KMS-11 (cell line): ENCODE results near the gene STX7.

Experiments used
- H2AFZ ChIP-seq: fragments of 200-600 bp; sonication (generic); 2 replicates; pipeline ENCODE4 v1.6.1; 2016; ENCODE audit warnings: antibody characterized with exemption, mixed run types, low read depth
- H3K27ac ChIP-seq: fragments of 200-600 bp; sonication (generic); 2 replicates; pipeline ENCODE4 v1.6.1; 2016; ENCODE audit warnings: mild to moderate bottlenecking, mixed run types
- H3K27me3 ChIP-seq: fragments of 200-600 bp; sonication (generic); 2 replicates; pipeline ENCODE4 v1.6.1; 2017; ENCODE audit warnings: mild to moderate bottlenecking, low read depth, mixed run types, moderate library complexity; ENCODE audit not compliant: insufficient read depth
- H3K36me3 ChIP-seq: fragments of 200-600 bp; sonication (generic); 2 replicates; pipeline ENCODE4 v1.6.1; 2017; ENCODE audit warnings: mild to moderate bottlenecking, mixed run types; ENCODE audit not compliant: insufficient read depth
- H3K4me1 ChIP-seq: fragments of 200-600 bp; sonication (generic); 2 replicates; pipeline ENCODE4 v1.6.1; 2016; ENCODE audit warnings: mild to moderate bottlenecking, low read depth, mixed run types; ENCODE audit not compliant: poor library complexity, severe bottlenecking
- H3K4me2 ChIP-seq: fragments of 200-600 bp; sonication (generic); 2 replicates; pipeline ENCODE4 v1.7.0; 2016; ENCODE audit warnings: mild to moderate bottlenecking, mixed run types
- H3K4me3 ChIP-seq: fragments of 200-600 bp; sonication (generic); IDR thresholded peaks from 2 replicates; pipeline ENCODE4 v1.6.1; 2017; ENCODE audit warnings: low read depth, low read length, mixed read lengths; ENCODE audit not compliant: insufficient read depth
- H3K79me2 ChIP-seq: fragments of 200-600 bp; sonication (generic); 2 replicates; pipeline ENCODE4 v1.6.1; 2016; ENCODE audit warnings: low read depth, mixed run types; ENCODE audit not compliant: insufficient read depth
- H3K9ac ChIP-seq: fragments of 200-600 bp; sonication (generic); 2 replicates; pipeline ENCODE4 v1.6.1; 2016; ENCODE audit warnings: mild to moderate bottlenecking, mixed run types
- H4K20me1 ChIP-seq: fragments of 200-600 bp; sonication (generic); 2 replicates; pipeline ENCODE4 v1.6.1; 2016; ENCODE audit warnings: mild to moderate bottlenecking, mixed run types; ENCODE audit not compliant: insufficient read depth
- TF ChIP-seq, protein P1 (sequence below): fragments of 200-600 bp; sonication (generic); conservative IDR thresholded peaks from 2 replicates; pipeline ENCODE4 v1.6.1; 2017; ENCODE audit warnings: low read depth, mild to moderate bottlenecking, antibody characterized with exemption, low read length, moderate library complexity, mixed read lengths

Gene STX7

GRCh38 chr6:132459605-132459952 is 53.3 kb downstream of the STX7 start:
- Histone ChIP-seq H4K20me1 (no peaks in the 10 kb centered on the region), H3K4me2 (no peak overlapping the region), H3K27ac (no peak overlapping the region), H3K79me2 (no peaks in the 10 kb centered on the region), H3K27me3 (no peaks in the 10 kb centered on the region), H2AFZ (no peak overlapping the region), H3K4me1 (peaks cover 27% of the 10 kb centered on the region), H3K9ac (no peak overlapping the region), H3K4me3 (no peak overlapping the region), H3K36me3 (peaks cover 4% of the 10 kb centered on the region; the same call in 1 of the 2 replicates)
- TF ChIP-seq, protein P1, sequence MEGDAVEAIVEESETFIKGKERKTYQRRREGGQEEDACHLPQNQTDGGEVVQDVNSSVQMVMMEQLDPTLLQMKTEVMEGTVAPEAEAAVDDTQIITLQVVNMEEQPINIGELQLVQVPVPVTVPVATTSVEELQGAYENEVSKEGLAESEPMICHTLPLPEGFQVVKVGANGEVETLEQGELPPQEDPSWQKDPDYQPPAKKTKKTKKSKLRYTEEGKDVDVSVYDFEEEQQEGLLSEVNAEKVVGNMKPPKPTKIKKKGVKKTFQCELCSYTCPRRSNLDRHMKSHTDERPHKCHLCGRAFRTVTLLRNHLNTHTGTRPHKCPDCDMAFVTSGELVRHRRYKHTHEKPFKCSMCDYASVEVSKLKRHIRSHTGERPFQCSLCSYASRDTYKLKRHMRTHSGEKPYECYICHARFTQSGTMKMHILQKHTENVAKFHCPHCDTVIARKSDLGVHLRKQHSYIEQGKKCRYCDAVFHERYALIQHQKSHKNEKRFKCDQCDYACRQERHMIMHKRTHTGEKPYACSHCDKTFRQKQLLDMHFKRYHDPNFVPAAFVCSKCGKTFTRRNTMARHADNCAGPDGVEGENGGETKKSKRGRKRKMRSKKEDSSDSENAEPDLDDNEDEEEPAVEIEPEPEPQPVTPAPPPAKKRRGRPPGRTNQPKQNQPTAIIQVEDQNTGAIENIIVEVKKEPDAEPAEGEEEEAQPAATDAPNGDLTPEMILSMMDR, result no peak

DNA sequence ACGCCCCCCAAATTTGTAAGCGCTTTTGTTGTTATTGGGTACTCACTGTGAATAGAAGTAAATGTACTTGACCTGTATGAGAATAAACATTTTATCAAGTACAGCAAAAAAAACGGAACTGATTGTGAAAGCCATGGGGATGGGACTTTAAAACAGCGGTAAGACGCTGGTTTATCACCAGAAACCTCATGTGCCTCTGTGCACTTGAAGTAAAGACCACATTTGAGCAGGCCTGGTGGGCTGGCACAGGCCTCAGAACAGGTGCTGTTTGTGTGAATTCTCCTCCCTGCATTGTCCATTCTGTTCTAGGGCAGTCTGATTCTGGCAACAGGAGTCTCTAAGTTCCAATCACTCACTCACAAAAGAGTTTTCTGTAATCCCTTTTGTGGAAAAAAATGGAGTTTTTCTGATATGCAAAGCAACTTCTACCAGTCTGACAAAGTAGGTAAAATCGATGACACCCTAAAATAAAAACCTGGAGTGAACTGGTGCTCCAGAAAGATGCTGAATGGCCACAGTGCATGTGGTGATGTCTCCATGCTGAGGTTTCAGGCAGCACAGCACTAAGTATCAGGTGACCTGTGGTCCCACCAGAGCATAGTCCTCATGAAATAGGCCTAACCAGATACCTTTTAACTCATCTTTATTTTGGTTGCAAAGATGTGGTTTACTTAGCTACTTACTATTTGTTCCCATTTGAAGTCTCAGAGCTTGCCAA is 53.9 kb downstream of the STX7 start:
- Histone ChIP-seq H3K4me1 (peaks cover 27% of the 10 kb centered on the region), H2AFZ (no peak overlapping the region), H3K9ac (no peak overlapping the region), H3K79me2 (no peaks in the 10 kb centered on the region), H3K4me2 (no peak overlapping the region), H3K36me3 (peaks cover 4% of the 10 kb centered on the region; the same call in 1 of the 2 replicates), H3K27me3 (no peaks in the 10 kb centered on the region), H3K27ac (no peak overlapping the region), H4K20me1 (no peaks in the 10 kb centered on the region), H3K4me3 (no peak overlapping the region)
- TF ChIP-seq, protein P1, result no peak

- Histone ChIP-seq H3K4me3 (no peak overlapping the region), H3K79me2 (no peaks in the 10 kb centered on the region), H3K4me1 (peaks cover 27% of the 10 kb centered on the region), H2AFZ (no peak overlapping the region), H3K36me3 (no peaks in the 10 kb centered on the region), H3K4me2 (no peak overlapping the region), H3K27me3 (no peaks in the 10 kb centered on the region), H3K9ac (no peak overlapping the region), H3K27ac (no peak overlapping the region), H4K20me1 (no peaks in the 10 kb centered on the region)
- TF ChIP-seq, protein P1, result no peak
These were observed 56.2 kb downstream of the STX7 start for GRCh38 chr6:132456700-132457143.

- Histone ChIP-seq H4K20me1 (no peaks in the 10 kb centered on the region), H3K27ac (no peak overlapping the region), H3K4me2 (no peak overlapping the region), H3K27me3 (no peaks in the 10 kb centered on the region), H3K79me2 (no peaks in the 10 kb centered on the region), H3K36me3 (no peaks in the 10 kb centered on the region), H2AFZ (no peak overlapping the region), H3K4me3 (no peak overlapping the region), H3K9ac (no peak overlapping the region), H3K4me1 (no peaks in the 10 kb centered on the region)
- TF ChIP-seq, protein P1, result no peak
These were observed 66.1 kb downstream of the STX7 start for GRCh38 chr6:132446855-132447241.
